ENCODE measurements around the gene BABAM2.

The BABAM2 gene

GRCh38 chr2:28172114-28172898, 281.8 kb downstream of the BABAM2 start:
- no peak for DNase-seq

DNA sequence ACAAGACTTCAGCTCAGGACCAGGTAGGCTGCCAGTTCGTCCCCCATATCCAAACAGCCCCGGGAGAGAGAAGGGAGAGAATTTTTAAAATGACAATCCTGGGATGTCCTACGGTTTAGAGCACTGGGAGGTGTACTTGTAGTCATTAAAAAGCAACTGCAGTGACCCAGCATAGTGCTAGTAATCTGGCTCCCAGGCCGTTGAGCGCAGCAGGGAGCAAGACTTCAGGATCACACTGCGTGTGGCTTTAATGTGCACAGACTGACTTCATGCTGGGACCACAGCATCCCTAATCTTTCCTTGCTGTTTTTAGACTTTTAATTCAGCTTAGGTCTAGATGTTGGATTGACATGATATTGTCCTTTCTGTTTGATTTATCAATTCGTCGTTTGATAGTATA, 282.8 kb downstream of the BABAM2 start:
- DNase-seq: no peak

DNA sequence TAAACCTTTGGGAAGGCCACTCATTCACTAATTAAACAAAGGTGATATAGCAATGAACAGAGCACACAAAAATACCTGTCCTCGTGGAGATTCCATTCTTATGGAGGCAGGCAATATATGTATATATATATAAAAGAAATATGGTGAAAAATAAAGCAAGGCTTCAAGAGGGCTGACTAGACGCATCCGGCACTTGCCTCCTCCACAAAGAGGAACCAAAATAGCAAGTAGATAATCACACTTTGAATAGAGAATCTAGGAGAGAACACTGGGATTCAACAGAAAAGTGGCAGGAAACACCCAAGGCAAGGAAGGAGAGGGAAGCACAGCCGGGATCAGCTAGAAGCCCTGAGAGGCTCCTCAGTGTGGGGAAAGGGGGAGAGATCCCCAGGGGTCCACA, 283.7 kb downstream of the BABAM2 start:
- no peak for DNase-seq

- DNase-seq: no peak
Measured at GRCh38 chr2:28175028-28175427, 284.5 kb downstream of the BABAM2 start.

GRCh38 chr2:28178946-28179345, 288.4 kb downstream of the BABAM2 start:
- no peak for DNase-seq

GRCh38 chr2:28181801-28182200, 291.3 kb downstream of the BABAM2 start:
- no peak for DNase-seq

DNA sequence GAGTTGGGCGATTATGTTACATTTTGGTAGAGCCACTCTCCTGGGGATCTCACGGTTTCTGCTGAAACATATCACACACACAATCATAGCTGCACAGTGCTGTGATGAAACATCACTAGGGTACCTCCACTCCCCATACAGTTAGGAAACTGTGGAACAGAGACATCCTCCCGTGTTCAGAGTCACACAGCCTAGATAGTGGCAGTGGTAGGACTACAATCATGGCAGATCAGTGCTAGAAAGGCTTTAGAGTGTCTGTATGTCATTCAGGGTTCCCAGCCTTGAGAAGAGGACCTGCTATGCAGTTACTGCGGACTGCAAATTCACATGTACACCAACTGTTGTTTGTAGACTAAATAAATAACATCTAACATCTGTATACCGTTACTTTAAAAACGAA, 291.8 kb downstream of the BABAM2 start:
- DNase-seq: no peak

DNA sequence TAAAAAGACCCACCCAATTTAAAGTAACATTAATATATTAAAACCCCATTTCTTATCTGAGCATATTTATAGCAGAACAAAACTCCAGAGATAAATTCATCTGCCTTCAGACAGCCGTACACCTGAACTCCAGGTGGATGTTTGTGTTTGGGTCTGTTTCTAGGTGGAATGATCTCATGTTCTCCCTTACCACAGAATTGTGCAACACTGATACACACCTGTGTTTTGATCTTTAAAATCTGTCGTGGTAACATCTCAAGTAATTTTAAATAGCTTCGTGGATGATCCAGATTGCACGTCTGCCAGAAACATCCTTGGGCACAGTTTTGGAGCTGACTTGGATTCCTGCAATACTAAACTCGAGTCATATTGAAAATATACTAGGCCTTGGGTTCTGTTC, 294.6 kb downstream of the BABAM2 start:
- DNase-seq: no peak

DNA sequence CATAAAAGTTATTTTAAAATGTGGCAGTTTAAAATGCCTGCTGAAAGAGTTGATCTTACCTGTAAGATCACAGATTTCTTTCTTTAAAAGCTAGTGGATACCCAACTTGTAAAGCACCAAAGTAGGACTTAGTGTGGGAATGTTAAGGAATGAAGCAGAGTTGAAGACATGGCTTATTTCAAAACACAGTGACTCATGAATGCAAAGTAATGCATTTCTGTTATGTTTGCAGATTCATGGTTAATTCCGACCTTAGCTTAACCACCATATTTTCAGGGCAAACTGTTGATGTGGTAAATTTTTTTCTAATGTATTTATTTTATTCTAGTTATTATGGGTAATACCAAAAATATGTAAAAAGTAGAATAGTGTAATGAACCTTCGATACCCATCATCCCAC, 295.4 kb downstream of the BABAM2 start:
- no peak for DNase-seq

DNA sequence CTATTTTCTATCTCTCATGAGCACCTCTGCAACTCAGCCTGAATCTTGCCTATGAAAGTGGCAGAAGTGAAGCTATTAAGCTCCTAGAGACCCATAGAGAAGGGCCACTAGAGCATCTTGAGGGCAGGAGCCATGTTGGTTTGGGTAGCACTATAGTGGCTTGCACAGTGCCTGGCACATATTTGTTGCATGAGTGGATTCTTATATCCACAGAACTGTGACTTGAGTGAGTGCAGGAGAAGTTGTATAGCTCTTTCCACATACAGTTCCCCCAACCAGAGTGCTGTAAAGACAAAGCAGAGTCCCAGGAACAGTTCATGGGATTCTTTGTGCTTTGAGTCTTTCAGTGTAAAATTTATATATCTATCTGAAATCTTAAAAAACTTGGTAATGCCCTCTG, 296.7 kb downstream of the BABAM2 start:
- DNase-seq: no peak

DNA sequence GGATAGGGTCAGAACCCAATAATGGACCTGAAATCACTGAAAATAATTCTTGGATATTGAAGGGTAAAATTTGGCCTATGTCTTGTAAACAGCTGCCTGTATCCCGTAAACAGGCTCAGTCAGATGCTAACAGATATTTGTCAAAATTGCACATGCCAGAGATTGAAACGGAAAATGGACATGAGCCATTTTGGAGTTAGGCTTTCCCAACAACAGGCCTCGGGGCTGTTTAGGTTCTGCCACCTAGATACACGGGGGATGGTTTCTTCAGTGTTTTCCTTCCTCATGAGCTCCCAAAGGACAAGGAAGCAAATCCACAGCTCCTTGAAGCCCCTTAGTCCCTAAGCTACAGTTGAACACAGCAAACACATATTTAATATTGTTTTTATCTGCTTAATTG, 297.9 kb downstream of the BABAM2 start:
- no peak for DNase-seq

DNA sequence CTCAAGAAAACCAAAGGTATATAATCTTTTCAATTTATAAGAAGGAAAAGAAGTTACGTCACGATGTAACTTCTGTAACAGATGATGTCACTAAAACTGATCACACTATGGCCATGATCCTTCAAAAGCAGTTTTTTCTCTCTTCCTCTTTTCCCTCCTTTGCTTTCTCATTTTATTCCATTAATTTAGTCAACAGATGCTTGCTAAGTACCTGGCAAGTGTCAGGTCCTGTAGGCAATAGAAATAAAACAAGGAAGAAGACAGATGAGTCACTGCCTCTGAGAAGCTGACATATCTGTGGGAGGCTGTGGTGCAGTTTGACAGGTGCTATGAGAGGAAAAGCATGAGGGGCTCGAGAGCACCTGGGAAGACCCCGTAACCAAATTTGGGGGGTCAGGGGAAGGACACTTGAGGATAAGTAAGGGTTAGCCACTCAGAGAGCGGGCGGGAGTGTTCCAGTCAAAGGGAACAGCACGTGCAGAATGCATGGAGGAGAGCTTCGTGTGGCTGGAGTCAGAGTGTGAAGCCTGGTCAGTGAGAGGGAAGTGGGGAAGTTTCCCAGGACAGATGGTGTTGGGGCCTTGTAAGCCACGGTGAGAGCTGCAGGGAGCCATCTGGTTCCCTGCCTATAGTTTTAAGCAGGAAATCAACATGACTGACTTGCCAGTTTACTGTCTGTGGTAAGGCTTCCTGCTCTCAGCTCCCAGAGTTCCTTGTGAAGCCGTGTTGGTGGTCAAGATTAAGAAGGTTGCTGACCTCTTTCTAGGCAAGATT, 303.3 kb downstream of the BABAM2 start:
- no peak for DNase-seq

DNA sequence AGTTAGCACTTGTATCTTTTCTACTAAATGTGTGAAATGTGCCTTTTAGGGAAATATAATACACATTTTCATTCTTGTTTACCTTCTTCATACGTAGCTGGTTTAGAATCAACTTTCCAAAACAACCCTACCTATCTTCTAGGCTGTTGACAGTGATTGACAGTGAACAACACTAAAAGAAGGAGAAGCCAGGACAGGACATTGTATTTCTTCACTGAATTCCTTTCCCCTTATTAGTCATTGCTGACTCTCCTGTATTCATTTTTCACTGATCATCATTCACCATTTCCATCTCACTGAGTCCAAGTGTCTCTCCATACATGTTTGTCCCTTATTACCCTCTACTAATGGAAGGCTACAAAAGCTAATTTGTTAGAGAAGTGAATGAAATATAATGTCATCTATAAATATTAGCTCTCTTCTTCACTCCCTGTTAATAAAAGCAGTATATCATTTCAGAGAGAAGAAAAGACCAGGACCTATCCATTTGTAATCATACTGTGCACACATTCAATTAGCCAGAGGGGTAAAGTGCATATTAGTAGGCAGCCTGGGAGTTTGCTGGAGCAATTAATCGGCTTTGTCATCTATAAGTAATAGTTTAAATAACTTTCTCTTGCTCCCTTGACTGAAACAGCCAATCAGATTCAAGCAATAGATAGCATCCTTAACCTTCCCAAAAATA, 309.6 kb downstream of the BABAM2 start:
- DNase-seq: peak; percentile 20

DNA sequence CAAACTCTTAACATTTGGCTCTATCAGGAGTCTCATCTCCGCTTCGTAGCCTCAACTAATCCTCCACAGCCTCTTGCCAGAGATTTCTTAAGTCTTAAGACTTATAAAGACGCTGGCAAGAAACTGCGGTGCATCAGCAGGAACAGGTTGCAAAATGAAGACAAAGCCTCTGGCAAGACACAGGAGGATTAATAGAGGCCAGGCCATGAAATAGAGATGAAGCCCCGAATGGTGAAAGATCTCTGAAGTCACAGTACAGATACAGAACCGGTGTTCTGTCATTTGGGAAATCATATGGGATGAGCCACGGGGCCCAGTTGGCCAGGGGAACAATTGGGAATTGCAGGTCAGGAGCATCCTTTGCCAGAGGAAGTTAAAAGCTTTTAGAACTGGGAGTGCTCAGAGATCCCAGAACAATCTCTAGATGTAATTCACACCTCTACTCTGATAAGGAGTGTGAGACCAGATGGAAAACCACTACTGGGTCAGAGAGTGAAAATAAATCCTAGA, 311.2 kb downstream of the BABAM2 start:
- no peak for DNase-seq

DNA sequence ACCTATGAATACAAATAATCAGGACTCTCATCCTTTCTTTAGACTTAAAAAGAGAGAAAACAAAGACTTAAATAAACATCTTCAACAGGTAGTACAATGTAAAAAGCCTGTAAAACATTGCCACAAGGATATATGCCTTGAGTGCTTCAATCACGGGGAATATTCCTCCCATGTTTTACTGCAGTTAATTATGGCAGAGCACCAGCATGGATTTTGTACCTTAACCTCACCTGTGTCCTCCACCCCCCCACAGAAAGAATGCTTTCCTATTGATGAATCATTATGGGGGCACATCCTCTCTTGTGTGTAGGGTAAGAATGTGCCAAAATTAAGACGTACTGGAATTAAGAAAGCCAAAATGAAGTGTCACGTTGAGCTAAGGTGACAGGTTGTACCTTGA, 312.2 kb downstream of the BABAM2 start:
- DNase-seq: no peak

DNA sequence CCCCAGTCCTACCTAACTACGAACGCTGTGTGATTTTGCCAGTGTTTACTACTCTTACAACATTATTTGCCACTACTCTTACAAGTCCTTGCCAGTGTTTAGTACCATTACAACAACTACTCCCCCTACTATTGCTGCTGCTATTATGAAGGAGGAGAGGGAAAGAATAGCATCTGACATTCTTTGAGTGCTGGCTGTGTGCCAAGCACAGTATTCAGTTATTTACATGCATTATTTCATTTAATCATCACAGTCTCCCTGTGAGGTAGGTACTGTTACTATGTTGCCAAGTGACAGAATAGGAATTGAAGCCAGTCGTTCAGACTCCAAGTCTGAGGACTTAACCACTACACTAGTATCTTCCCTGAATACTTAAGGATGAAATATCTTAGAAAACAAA, 316.2 kb downstream of the BABAM2 start:
- peak; percentile 33 for DNase-seq

- DNase-seq: no peak
Measured at GRCh38 chr2:28209261-28209691, 318.7 kb downstream of the BABAM2 start.

- DNase-seq: no peak
Measured at GRCh38 chr2:28209864-28210263, 319.3 kb downstream of the BABAM2 start.

- no peak for DNase-seq
Measured at GRCh38 chr2:28210535-28210934, 320.0 kb downstream of the BABAM2 start.

GRCh38 chr2:28216331-28216730, 325.8 kb downstream of the BABAM2 start:
- DNase-seq: no peak

DNA sequence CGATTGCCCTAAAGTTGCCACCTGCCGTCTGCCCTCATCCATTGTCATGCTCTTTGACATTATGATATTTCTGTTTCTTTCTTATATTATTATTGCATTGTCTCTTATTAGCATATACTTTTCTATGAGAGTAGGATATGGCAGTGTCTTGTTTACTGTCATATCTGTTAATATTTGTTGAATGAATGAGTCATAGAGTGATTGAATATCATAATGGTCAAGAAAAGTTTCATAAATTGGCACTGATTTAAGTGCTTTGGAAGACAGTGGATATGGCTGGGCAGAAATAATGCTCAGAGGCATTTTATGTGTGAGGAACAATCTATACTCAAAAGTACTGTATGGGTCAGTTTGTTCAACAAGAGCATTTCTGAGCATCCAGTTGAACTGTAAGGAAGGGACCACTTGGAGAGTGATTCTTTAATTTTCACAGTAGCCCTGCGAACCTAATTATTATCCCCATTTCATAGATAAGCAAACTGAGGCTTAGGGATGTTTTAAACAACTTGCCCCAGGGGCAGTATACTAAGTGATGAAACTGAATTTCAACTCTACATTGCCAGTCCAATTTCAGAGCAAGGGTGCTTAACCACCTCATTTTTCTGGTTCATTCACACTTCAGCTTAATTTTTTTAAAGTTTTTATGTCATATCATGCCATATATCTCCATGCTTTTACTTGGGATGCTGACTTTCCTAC, 326.7 kb downstream of the BABAM2 start:
- no peak for DNase-seq

DNA sequence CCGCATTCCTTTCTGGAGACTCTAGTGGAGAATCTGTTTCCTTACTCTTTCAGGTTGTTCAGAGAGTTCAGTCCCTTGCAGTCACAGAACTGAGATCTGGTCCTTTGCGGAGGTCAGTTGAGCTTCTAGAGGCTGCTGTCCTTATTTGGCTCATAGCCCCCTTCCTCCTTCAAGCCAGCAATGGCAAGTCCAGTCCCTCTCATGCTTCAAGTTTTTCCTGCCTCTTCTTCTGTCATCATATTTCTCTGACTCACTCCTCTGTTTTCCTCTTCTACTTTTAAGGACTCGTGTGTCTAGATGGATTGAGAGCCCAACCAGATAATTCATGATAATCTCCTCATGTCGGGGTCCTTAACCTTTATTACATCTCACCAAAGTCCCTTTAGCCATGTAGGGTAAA, 328.6 kb downstream of the BABAM2 start:
- DNase-seq: no peak

DNA sequence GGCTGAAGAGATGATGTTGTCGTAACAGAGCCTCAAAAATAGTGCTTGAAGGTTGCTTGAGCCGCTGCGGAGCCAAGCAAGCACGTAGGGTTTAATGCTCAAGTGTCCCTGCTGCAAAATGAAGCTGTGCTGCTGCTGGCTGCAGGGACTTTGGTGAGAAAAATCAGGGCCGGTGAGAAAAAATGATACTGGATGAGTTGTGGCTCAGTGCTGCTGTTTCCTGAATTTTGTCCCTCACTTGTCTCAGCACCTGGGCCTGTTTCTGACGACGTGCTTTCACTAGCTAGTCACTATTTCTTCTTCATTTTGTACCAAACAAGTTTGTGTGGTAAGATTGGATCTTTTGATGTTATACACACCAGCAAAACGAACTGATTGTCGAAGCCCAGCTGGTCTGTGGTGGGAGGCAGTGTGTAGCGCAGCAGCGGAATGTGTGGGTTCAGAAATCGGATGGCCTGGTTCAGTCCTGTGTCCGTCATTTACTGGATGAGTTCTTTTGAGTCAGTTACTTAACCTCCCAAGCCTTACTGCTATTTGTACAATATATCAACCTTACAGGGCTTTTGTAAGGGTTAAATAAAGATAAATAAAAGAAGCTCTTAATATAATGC, 329.3 kb downstream of the BABAM2 start:
- DNase-seq: no peak
